PC-3 (cell line): ENCODE data around the gene PREPL. TPM values are rescaled to one million over a fixed set of nuclear protein-coding genes. Genes with fewer than 3 reads are reported as not detected.
A peak's percentile ranks its signal among the peaks of the same experiment; 100 is the strongest.

ENCODE experiments used
- ATAC-seq: fragments of 200-7000 bp; cut with Tn5 transposase; 2 replicates; pipeline ENCODE4 v1.9.1; 2020; ENCODE audit warnings: mild to moderate bottlenecking, moderate library complexity
- BruUV-seq: library from RNA; stranded (reverse); fragments of 400-500 nt; replicated peaks from 2 replicates; lab custom pipeline; 2021; lab: Mats Ljungman, UMichigan
- CTCF ChIA-PET: fragments of 300-600 bp; sonication (Branson Sonifier 250); formaldehyde crosslinking; loops from one replicate; lab custom pipeline; 2022; ENCODE audit warnings: antibody characterized with exemption; lab: Charles Lee
- POLR2A ChIA-PET: fragments of 300-600 bp; sonication (Branson Sonifier 250); formaldehyde crosslinking; loops from one replicate; lab custom pipeline; 2022; ENCODE audit warnings: antibody characterized with exemption; ENCODE audit not compliant: unreplicated experiment; lab: Charles Lee
- DNase-seq: peaks from one replicate; pipeline ENCODE4 v3.0.0-alpha.2; 2015
- H2AFZ ChIP-seq: fragments of 300-600 bp; sonication (generic); 2 replicates; pipeline ENCODE4 v1.6.0; 2016; ENCODE audit warnings: antibody characterized with exemption, low read length
- H3F3A ChIP-seq: fragments of 300-600 bp; sonication (generic); one replicate; pipeline ENCODE4 v1.6.0; 2017; ENCODE audit warnings: antibody characterized with exemption, low read length, control low read depth, mild to moderate bottlenecking; ENCODE audit not compliant: unreplicated experiment
- H3K27ac ChIP-seq: fragments of 300-600 bp; sonication (generic); 2 replicates; pipeline ENCODE4 v1.5.1; 2016; ENCODE audit warnings: mild to moderate bottlenecking, low read length
- H3K27me3 ChIP-seq: fragments of 300-600 bp; sonication (generic); 2 replicates; pipeline ENCODE4 v1.6.1; 2016; ENCODE audit warnings: low read length, mixed read lengths
- H3K36me3 ChIP-seq: fragments of 300-600 bp; sonication (generic); 2 replicates; pipeline ENCODE4 v1.6.1; 2016; ENCODE audit warnings: low read depth, mixed run types, low read length, mixed read lengths
- H3K4me1 ChIP-seq: fragments of 300-600 bp; sonication (generic); 2 replicates; pipeline ENCODE4 v1.5.1; 2016; ENCODE audit warnings: low read length; ENCODE audit not compliant: insufficient read depth
- H3K4me2 ChIP-seq: fragments of 300-600 bp; sonication (generic); 2 replicates; pipeline ENCODE4 v1.6.0; 2016; ENCODE audit warnings: low read length
- H3K4me3 ChIP-seq: fragments of 300-600 bp; sonication (generic); 2 replicates; pipeline ENCODE4 v1.5.1; 2016; ENCODE audit warnings: mild to moderate bottlenecking, low read length, mixed read lengths
- H3K79me2 ChIP-seq: fragments of 300-600 bp; sonication (generic); 2 replicates; pipeline ENCODE4 v1.6.1; 2017; ENCODE audit warnings: low read length, mixed read lengths
- H3K9ac ChIP-seq: fragments of 300-600 bp; sonication (generic); 2 replicates; pipeline ENCODE4 v1.6.0; 2016; ENCODE audit warnings: mild to moderate bottlenecking, low read length
- H3K9me2 ChIP-seq: fragments of 300-600 bp; sonication (generic); replicated peaks from 2 replicates; pipeline ENCODE4 v1.6.1; 2016; ENCODE audit warnings: mixed run types, low read length, mixed read lengths
- H3K9me3 ChIP-seq: fragments of 300-600 bp; sonication (generic); 2 replicates; pipeline ENCODE4 v1.6.1; 2016; ENCODE audit warnings: low read length, mixed read lengths
- H4K20me1 ChIP-seq: fragments of 300-600 bp; sonication (generic); 2 replicates; pipeline ENCODE4 v1.6.1; 2016; ENCODE audit warnings: low read length, mixed read lengths
- EZH2 ChIP-seq: fragments of 300-600 bp; sonication (generic); IDR thresholded peaks from one replicate; pipeline ENCODE4 v1.6.1; 2017; ENCODE audit warnings: antibody characterized with exemption, mild to moderate bottlenecking, low read length; ENCODE audit not compliant: unreplicated experiment
- EZH2phosphoT487 ChIP-seq: fragments of 300-600 bp; sonication (generic); IDR thresholded peaks from 2 replicates; pipeline ENCODE4 v1.6.1; 2018; ENCODE audit warnings: mild to moderate bottlenecking, antibody characterized with exemption, low read length, borderline replicate concordance
- intact Hi-C: fragments of 100-400 bp; cut with micrococcal nuclease; formaldehyde crosslinking; loops from 2 replicates; pipeline ENCODE4 v1.9.0; 2023
- total RNA-seq: library from RNA; depleted of rRNA; stranded (reverse); fragments of >200 nt; gene quantifications from 2 replicates; pipeline ENCODE4 v1.2.3, GENCODE V29; 2014
- TF ChIP-seq, protein P1 (sequence below): fragments of 300-600 bp; sonication (generic); conservative IDR thresholded peaks from 2 replicates; pipeline ENCODE4 v1.5.1; 2017; ENCODE audit warnings: antibody characterized with exemption, low read depth, mild to moderate bottlenecking, low read length

PREPL gene
- total RNA-seq, 1 experiment from 2014 or later, result 36.2 TPM

- Histone ChIP-seq H3F3A (no peaks in the 10 kb centered on the region), H3K9ac (0 out of 2 replicates have a peak overlapping the region, but pooled peaks have one; percentile 10), H3K79me2 (no peaks in the 10 kb centered on the region), H3K9me3 (no peaks in the 10 kb centered on the region), H3K4me1 (peaks cover 40% of the 10 kb centered on the region), H3K9me2 (no peaks in the 10 kb centered on the region), H4K20me1 (no peaks in the 10 kb centered on the region), H3K27me3 (no peaks in the 10 kb centered on the region), H2AFZ (peak overlapping the region; percentile 13), H3K27ac (peak overlapping the region; percentile 80), H3K36me3 (no peaks in the 10 kb centered on the region), H3K4me3 (peak overlapping the region; percentile 28; the same call in 1 of the 2 replicates), H3K4me2 (peak overlapping the region; percentile 74)
- intact Hi-C loops, result loop anchor here (1.0 kb wide), 5 partner anchors 15 to 247 kb away; no protein-coding TSS in a partner anchor
- ChIA-PET POLR2A (interaction anchor here (0.7 to 1.0 kb wide), 2 partner anchors 71 to 260 kb away, joined by 3 to 5 read pairs; partner anchors contain the start of gene CAMKMT), CTCF (interaction anchor here (0.5 to 1.6 kb wide), 7 partner anchors 10 to 1393 kb away, joined by 3 to 10 read pairs (median 4); no protein-coding TSS in a partner anchor)
- ATAC-seq, result peak; percentile 81
- TF ChIP-seq, protein P1, sequence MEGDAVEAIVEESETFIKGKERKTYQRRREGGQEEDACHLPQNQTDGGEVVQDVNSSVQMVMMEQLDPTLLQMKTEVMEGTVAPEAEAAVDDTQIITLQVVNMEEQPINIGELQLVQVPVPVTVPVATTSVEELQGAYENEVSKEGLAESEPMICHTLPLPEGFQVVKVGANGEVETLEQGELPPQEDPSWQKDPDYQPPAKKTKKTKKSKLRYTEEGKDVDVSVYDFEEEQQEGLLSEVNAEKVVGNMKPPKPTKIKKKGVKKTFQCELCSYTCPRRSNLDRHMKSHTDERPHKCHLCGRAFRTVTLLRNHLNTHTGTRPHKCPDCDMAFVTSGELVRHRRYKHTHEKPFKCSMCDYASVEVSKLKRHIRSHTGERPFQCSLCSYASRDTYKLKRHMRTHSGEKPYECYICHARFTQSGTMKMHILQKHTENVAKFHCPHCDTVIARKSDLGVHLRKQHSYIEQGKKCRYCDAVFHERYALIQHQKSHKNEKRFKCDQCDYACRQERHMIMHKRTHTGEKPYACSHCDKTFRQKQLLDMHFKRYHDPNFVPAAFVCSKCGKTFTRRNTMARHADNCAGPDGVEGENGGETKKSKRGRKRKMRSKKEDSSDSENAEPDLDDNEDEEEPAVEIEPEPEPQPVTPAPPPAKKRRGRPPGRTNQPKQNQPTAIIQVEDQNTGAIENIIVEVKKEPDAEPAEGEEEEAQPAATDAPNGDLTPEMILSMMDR, result peak; percentile 85
- no peak for TF ChIP-seq EZH2phosphoT487
- BruUV-seq, result no TSS peak
- DNase-seq, result peak; percentile 93
Observed at GRCh38 chr2:44291281-44292248, 69.7 kb downstream of the PREPL start.

GRCh38 chr2:44290261-44290660 is 71.0 kb downstream of the PREPL start:
- peaks cover 46% of the 10 kb centered on the region for H3K4me1 ChIP-seq
- no peak overlapping the region for H3K4me3 ChIP-seq
- no peaks in the 10 kb centered on the region for H3K9me2 ChIP-seq
- H2AFZ ChIP-seq, result no peak overlapping the region
- DNase-seq (peak; percentile 78), ATAC-seq (no peak)
- ChIA-PET POLR2A (no interaction called here), CTCF (interaction anchor here (1.6 kb wide), 1 partner anchor 45 kb away, joined by 8 read pairs; no protein-coding TSS in a partner anchor)
- H3K79me2 ChIP-seq, result no peaks in the 10 kb centered on the region
- intact Hi-C loops, result no loop called here
- peak overlapping the region; percentile 74 for H3K4me2 ChIP-seq
- no peaks in the 10 kb centered on the region for H3F3A ChIP-seq
- H3K27me3 ChIP-seq, result no peaks in the 10 kb centered on the region
- peak overlapping the region; percentile 80 for H3K27ac ChIP-seq
- H3K9ac ChIP-seq, result no peak overlapping the region
- H4K20me1 ChIP-seq, result no peaks in the 10 kb centered on the region
- H3K9me3 ChIP-seq, result no peaks in the 10 kb centered on the region
- no TSS peak for BruUV-seq
- no peaks in the 10 kb centered on the region for H3K36me3 ChIP-seq
- TF ChIP-seq, protein P1, result no peak
- no peak for TF ChIP-seq EZH2
- TF ChIP-seq EZH2phosphoT487, result no peak
